SU-DHL-6 (cell line): ENCODE measurements around the gene ALG9.

ENCODE experiments used
- H2AFZ ChIP-seq: fragments of 200-600 bp; sonication (generic); 2 replicates; pipeline ENCODE4 v1.6.1; 2014; ENCODE audit warnings: low read depth, mild to moderate bottlenecking, moderate library complexity, mixed read lengths, antibody characterized with exemption, low read length; ENCODE audit not compliant: severe bottlenecking
- H3F3A ChIP-seq: fragments of 200-600 bp; shearing (Covaris generic); 2 replicates; pipeline ENCODE4 v1.6.0; 2016; ENCODE audit warnings: antibody characterized with exemption, mild to moderate bottlenecking; ENCODE audit not compliant: insufficient read depth
- H3K27ac ChIP-seq: fragments of 200-600 bp; sonication (generic); 2 replicates; pipeline ENCODE4 v1.5.1; 2016; ENCODE audit warnings: low read depth, mild to moderate bottlenecking, low read length, moderate library complexity, mixed read lengths
- H3K27me3 ChIP-seq: fragments of 200-600 bp; sonication (generic), shearing (Covaris generic); 2 replicates; pipeline ENCODE4 v1.6.0; 2014; ENCODE audit warnings: mild to moderate bottlenecking, low read length
- H3K36me3 ChIP-seq: fragments of 200-600 bp; sonication (generic); 2 replicates; pipeline ENCODE4 v1.6.1; 2014; ENCODE audit warnings: mild to moderate bottlenecking, low read length, mixed read lengths
- H3K4me2 ChIP-seq: fragments of 300-600, 200-600 bp; shearing (Covaris generic), sonication (generic); 2 replicates; pipeline ENCODE4 v1.6.0; 2014; ENCODE audit warnings: low read length, low read depth, mild to moderate bottlenecking; ENCODE audit not compliant: poor library complexity, severe bottlenecking
- H3K4me3 ChIP-seq: fragments of 200-600 bp; sonication (generic); 2 replicates; pipeline ENCODE4 v1.5.1; 2014; ENCODE audit warnings: antibody characterized with exemption, low read length, mild to moderate bottlenecking, mixed read lengths; ENCODE audit not compliant: insufficient read depth, poor library complexity, severe bottlenecking
- H3K79me2 ChIP-seq: fragments of 200-600 bp; sonication (generic); 2 replicates; pipeline ENCODE4 v1.6.1; 2014; ENCODE audit warnings: mild to moderate bottlenecking, low read length, moderate library complexity; ENCODE audit not compliant: insufficient read depth
- H3K9ac ChIP-seq: fragments of 200-600 bp; sonication (generic); 2 replicates; pipeline ENCODE4 v1.7.0; 2014; ENCODE audit warnings: mild to moderate bottlenecking, low read length
- H3K9me2 ChIP-seq: fragments of 200-600 bp; sonication (generic); replicated peaks from 2 replicates; pipeline ENCODE4 v1.6.1; 2014; ENCODE audit warnings: low read length; ENCODE audit not compliant: insufficient read depth
- H3K9me3 ChIP-seq: fragments of 200-600 bp; sonication (generic); 2 replicates; pipeline ENCODE4 v1.6.1; 2014; ENCODE audit warnings: low read length, mixed read lengths; ENCODE audit not compliant: insufficient read depth
- H4K20me1 ChIP-seq: fragments of 200-600 bp; sonication (generic); 2 replicates; pipeline ENCODE4 v1.6.1; 2014; ENCODE audit warnings: low read depth, mild to moderate bottlenecking, antibody characterized with exemption, low read length, moderate library complexity, mixed read lengths
- EZH2phosphoT487 ChIP-seq: fragments of 200-600 bp; sonication (generic), shearing (Covaris generic); conservative IDR thresholded peaks from 2 replicates; pipeline ENCODE4 v1.6.1; 2018; ENCODE audit warnings: mild to moderate bottlenecking, antibody characterized with exemption, low read length, moderate library complexity, mixed read lengths
- TF ChIP-seq, protein P1 (sequence below): fragments of 200-600 bp; sonication (generic); IDR thresholded peaks from one replicate; pipeline ENCODE4 v1.5.1; 2017; ENCODE audit warnings: antibody characterized with exemption, mild to moderate bottlenecking, low read length, moderate library complexity; ENCODE audit not compliant: insufficient read depth, poor library complexity, severe bottlenecking

The ALG9 gene

GRCh38 chr11:111770581-111771134, 100.7 kb downstream of the ALG9 start:
- H3K9ac ChIP-seq = no peak overlapping the region
- no peak overlapping the region for H2AFZ ChIP-seq
- no peaks in the 10 kb centered on the region for H4K20me1 ChIP-seq
- no peaks in the 10 kb centered on the region for H3K9me3 ChIP-seq
- H3K4me2 ChIP-seq = no peak overlapping the region
- no peaks in the 10 kb centered on the region for H3F3A ChIP-seq
- H3K36me3 ChIP-seq = no peaks in the 10 kb centered on the region
- no peak overlapping the region for H3K4me3 ChIP-seq
- no peaks in the 10 kb centered on the region for H3K9me2 ChIP-seq
- TF ChIP-seq, protein P1, sequence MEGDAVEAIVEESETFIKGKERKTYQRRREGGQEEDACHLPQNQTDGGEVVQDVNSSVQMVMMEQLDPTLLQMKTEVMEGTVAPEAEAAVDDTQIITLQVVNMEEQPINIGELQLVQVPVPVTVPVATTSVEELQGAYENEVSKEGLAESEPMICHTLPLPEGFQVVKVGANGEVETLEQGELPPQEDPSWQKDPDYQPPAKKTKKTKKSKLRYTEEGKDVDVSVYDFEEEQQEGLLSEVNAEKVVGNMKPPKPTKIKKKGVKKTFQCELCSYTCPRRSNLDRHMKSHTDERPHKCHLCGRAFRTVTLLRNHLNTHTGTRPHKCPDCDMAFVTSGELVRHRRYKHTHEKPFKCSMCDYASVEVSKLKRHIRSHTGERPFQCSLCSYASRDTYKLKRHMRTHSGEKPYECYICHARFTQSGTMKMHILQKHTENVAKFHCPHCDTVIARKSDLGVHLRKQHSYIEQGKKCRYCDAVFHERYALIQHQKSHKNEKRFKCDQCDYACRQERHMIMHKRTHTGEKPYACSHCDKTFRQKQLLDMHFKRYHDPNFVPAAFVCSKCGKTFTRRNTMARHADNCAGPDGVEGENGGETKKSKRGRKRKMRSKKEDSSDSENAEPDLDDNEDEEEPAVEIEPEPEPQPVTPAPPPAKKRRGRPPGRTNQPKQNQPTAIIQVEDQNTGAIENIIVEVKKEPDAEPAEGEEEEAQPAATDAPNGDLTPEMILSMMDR = no peak
- TF ChIP-seq EZH2phosphoT487 = no peak
- no peaks in the 10 kb centered on the region for H3K79me2 ChIP-seq
- H3K27ac ChIP-seq = no peak overlapping the region
- H3K27me3 ChIP-seq = no peaks in the 10 kb centered on the region

- no peak overlapping the region for H3K27ac ChIP-seq
- peak overlapping the region; percentile 88 for H3K4me2 ChIP-seq
- H2AFZ ChIP-seq = peak overlapping the region; percentile 92
Observed at GRCh38 chr11:111766834-111767142, 104.6 kb downstream of the ALG9 start.

GRCh38 chr11:111765984-111766833, 105.2 kb downstream of the ALG9 start, which contains the start of gene PPP2R1B:
Gene PPP2R1B, minus strand, starts transcription at chr11:111766389. Its CDS starts 28 bp downstream, at chr11:111766361.
- no peaks in the 10 kb centered on the region for H3F3A ChIP-seq
- H3K79me2 ChIP-seq = no peaks in the 10 kb centered on the region
- peak within 1 kb of the TSS; percentile 77 for H3K9ac ChIP-seq
- no peak for TF ChIP-seq EZH2phosphoT487
- TF ChIP-seq, protein P1 = no peak
- H3K4me2 ChIP-seq = peak within 1 kb of the TSS; percentile 88
- no peak within 1 kb of the TSS for H3K27ac ChIP-seq
- H2AFZ ChIP-seq = peak within 1 kb of the TSS; percentile 92
- H4K20me1 ChIP-seq = no peaks in the 10 kb centered on the region
- no peaks in the 10 kb centered on the region for H3K9me2 ChIP-seq
- H3K9me3 ChIP-seq = no peaks in the 10 kb centered on the region
- H3K4me3 ChIP-seq = peak within 1 kb of the TSS; percentile 87
- peaks cover 6% of the 10 kb centered on the region for H3K36me3 ChIP-seq
- no peaks in the 10 kb centered on the region for H3K27me3 ChIP-seq

More at GRCh38 chr11:111766834-111767142, 104.6 kb downstream of the ALG9 start:
- Histone ChIP-seq H3F3A (no peaks in the 10 kb centered on the region), H3K36me3 (peaks cover 6% of the 10 kb centered on the region), H3K9me2 (no peaks in the 10 kb centered on the region), H3K4me3 (peak overlapping the region; percentile 87), H3K27me3 (no peaks in the 10 kb centered on the region), H3K9ac (peak overlapping the region; percentile 77), H3K9me3 (no peaks in the 10 kb centered on the region), H4K20me1 (no peaks in the 10 kb centered on the region), H3K79me2 (no peaks in the 10 kb centered on the region)
- TF ChIP-seq, protein P1 = no peak
- TF ChIP-seq EZH2phosphoT487 = no peak
